Duodenal mucosa (tissue), 2 donors: ENCODE data around the gene ZBTB20.

Experiments
- H3K27ac ChIP-seq: one replicate; pipeline ENCODE4 v1.7.0; 2013; ENCODE audit warnings: low read depth, low read length
- H3K27me3 ChIP-seq, 2 donors: one replicate each; pipeline ENCODE4 v1.7.0; 2013; ENCODE audit warnings: low read length in 2 of 2, control low read depth in 1 of 2; ENCODE audit not compliant: insufficient read depth in 2 of 2, control insufficient read depth in 1 of 2
- H3K36me3 ChIP-seq, 2 donors: one replicate each; pipeline ENCODE4 v1.7.0; 2013; ENCODE audit warnings: low read length in 2 of 2, control low read depth in 1 of 2; ENCODE audit not compliant: insufficient read depth in 2 of 2, control insufficient read depth in 1 of 2
- H3K4me1 ChIP-seq, 2 donors: one replicate each; pipeline ENCODE4 v1.7.0; 2013; ENCODE audit warnings: low read length in 2 of 2, control low read depth in 1 of 2; ENCODE audit not compliant: insufficient read depth in 2 of 2, control insufficient read depth in 1 of 2
- H3K4me3 ChIP-seq, 2 donors: one replicate each; pipeline ENCODE4 v1.7.0; 2013; ENCODE audit warnings: low read length in 2 of 2, low read depth in 1 of 2
- H3K9ac ChIP-seq, 2 donors: one replicate each; pipeline ENCODE4 v1.7.0; 2013; ENCODE audit warnings: low read length in 2 of 2, low read depth in 1 of 2
- H3K9me3 ChIP-seq, 2 donors: one replicate each; pipeline ENCODE4 v1.7.0; 2013; ENCODE audit warnings: low read length in 2 of 2, control low read depth in 1 of 2; ENCODE audit not compliant: control insufficient read depth in 1 of 2

ZBTB20 gene

GRCh38 chr3:114590309-114591047 is 556.6 kb downstream of the ZBTB20 start:
- no peak overlapping the region for H3K4me3 ChIP-seq
- no peak overlapping the region for H3K27ac ChIP-seq
- H3K9me3 ChIP-seq, result no peaks in the 10 kb centered on the region
- no peaks in the 10 kb centered on the region for H3K27me3 ChIP-seq
- H3K9ac ChIP-seq, result no peak overlapping the region
- no peaks in the 10 kb centered on the region for H3K4me1 ChIP-seq
- no peaks in the 10 kb centered on the region for H3K36me3 ChIP-seq

GRCh38 chr3:114587986-114588385 is 559.1 kb downstream of the ZBTB20 start:
- H3K27me3 ChIP-seq, result no peaks in the 10 kb centered on the region
- H3K4me1 ChIP-seq, result no peaks in the 10 kb centered on the region
- H3K36me3 ChIP-seq, result no peaks in the 10 kb centered on the region
- no peaks in the 10 kb centered on the region for H3K9me3 ChIP-seq
- H3K4me3 ChIP-seq, result no peak overlapping the region
- no peak overlapping the region for H3K27ac ChIP-seq
- no peak overlapping the region for H3K9ac ChIP-seq

DNA sequence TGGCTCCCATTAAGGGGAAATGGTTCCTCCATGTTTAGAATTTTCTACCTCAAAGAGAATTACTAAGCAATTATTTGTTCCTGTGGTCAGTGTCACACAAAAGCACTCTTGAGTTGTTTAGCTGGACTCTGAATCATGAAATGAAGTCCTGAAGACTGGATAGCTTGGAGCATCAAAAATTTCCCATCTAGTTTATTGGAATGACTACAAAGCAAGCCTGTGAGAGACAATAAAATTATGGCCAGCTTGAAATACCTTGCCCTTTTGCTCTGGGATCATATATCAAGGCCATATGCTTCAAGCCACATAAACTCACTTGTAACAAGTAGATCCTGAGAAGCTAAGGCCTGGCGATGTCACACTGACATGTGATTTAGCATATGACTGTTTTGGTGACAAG is 561.0 kb downstream of the ZBTB20 start:
- Histone ChIP-seq H3K9me3 (no peaks in the 10 kb centered on the region), H3K4me3 (no peak overlapping the region), H3K9ac (no peak overlapping the region), H3K36me3 (no peaks in the 10 kb centered on the region), H3K4me1 (no peaks in the 10 kb centered on the region), H3K27me3 (no peaks in the 10 kb centered on the region), H3K27ac (no peak overlapping the region)

DNA sequence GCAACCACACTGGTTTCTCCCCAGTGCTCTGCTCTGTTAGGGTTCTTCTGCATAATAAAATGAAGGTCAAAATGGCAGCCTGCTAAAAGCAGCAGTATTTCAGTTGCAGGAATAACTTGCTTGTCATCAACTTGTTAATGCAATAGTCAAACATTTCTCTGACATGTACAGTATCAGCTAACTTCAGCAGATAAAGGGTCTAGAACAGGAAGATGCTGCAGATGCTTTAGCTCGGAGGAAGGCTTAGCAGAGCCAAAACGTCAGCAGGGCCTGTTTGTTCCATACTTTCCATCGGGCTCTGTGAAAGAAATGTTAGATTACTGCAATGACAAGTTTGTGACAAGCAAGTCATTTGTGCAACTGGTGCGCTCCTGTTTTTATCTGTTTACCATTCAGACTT is 561.4 kb downstream of the ZBTB20 start:
- no peaks in the 10 kb centered on the region for H3K9me3 ChIP-seq
- H3K27ac ChIP-seq, result no peak overlapping the region
- no peak overlapping the region for H3K4me3 ChIP-seq
- no peaks in the 10 kb centered on the region for H3K36me3 ChIP-seq
- H3K9ac ChIP-seq, result no peak overlapping the region
- H3K27me3 ChIP-seq, result no peaks in the 10 kb centered on the region
- H3K4me1 ChIP-seq, result no peaks in the 10 kb centered on the region

- Histone ChIP-seq H3K4me1 (no peaks in the 10 kb centered on the region), H3K4me3 (no peak overlapping the region), H3K9ac (no peak overlapping the region), H3K9me3 (no peaks in the 10 kb centered on the region), H3K27me3 (no peaks in the 10 kb centered on the region), H3K27ac (no peak overlapping the region), H3K36me3 (no peaks in the 10 kb centered on the region)
Observed at GRCh38 chr3:114584734-114585371, 562.2 kb downstream of the ZBTB20 start.

DNA sequence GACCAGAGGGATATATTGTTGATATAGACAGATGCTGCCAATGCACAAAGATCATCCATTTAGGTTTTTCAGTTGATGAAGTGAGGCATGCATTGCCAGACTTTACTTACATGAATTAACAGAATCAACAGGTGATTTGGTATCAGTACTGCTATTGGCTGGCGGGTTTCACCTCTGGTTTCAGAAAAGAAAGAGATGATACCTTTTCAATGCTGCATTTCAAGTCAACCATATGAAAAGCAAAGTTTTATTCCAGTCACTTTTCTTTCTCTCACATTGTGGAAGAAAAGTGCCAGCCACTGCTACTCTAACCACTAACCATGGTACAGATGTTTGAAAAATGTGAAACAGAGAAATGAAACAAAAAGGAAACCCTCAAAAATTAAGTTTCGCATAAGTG is 564.2 kb downstream of the ZBTB20 start:
- no peaks in the 10 kb centered on the region for H3K36me3 ChIP-seq
- H3K4me1 ChIP-seq, result no peaks in the 10 kb centered on the region
- H3K9ac ChIP-seq, result no peak overlapping the region
- H3K4me3 ChIP-seq, result no peak overlapping the region
- no peaks in the 10 kb centered on the region for H3K9me3 ChIP-seq
- H3K27me3 ChIP-seq, result no peaks in the 10 kb centered on the region
- no peak overlapping the region for H3K27ac ChIP-seq

GRCh38 chr3:114572364-114573062 is 574.6 kb downstream of the ZBTB20 start:
- Histone ChIP-seq H3K9ac (no peak overlapping the region), H3K27ac (no peak overlapping the region), H3K9me3 (no peaks in the 10 kb centered on the region), H3K4me1 (peaks cover 10% of the 10 kb centered on the region in 2 donors), H3K27me3 (no peaks in the 10 kb centered on the region), H3K4me3 (no peak overlapping the region), H3K36me3 (no peaks in the 10 kb centered on the region)

DNA sequence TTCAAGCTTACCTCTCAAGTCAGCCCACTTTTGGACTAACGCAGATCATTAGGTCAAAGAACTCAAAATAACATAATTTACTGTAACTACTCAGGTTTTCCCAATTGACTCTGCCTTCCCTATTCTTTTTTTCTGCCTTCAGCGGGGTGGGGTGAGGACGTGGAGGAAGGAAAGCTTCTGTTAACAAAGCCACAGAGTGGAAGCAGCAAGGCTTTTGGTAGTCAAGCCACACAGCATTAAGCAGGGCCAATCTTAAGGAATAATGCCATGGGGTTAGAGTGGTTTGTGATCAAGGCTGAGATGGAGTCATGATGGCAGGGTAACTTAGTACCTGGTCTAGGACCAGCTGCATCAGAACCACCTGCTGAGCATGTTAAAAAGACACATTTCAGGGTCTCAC is 575.7 kb downstream of the ZBTB20 start:
- no peaks in the 10 kb centered on the region for H3K27me3 ChIP-seq
- H3K9me3 ChIP-seq, result no peaks in the 10 kb centered on the region
- H3K9ac ChIP-seq, result no peak overlapping the region
- H3K36me3 ChIP-seq, result no peaks in the 10 kb centered on the region
- no peak overlapping the region for H3K4me3 ChIP-seq
- H3K4me1 ChIP-seq, result peaks cover 10 to 12% of the 10 kb centered on the region in 2 donors
- H3K27ac ChIP-seq, result no peak overlapping the region

DNA sequence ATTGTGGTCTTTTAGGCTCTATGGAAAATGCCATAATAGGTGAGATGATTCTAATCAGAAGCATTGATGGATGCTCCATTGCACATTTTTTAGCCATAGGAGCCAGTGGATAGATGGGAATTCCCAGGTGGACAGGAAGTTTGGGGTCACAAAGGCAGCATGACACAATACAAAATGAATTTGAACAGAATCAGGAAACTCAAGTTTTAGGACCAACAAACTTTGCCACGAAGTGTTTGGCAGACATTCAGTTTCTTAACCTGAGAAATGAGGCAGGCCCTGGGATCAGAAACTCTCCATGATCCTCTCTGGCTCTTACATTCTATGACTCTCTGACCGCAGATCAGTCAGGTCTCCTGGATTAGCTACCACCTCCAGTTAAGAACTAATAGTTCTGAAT is 577.9 kb downstream of the ZBTB20 start:
- Histone ChIP-seq H3K4me1 (peaks cover 10 to 12% of the 10 kb centered on the region in 2 donors), H3K9ac (no peak overlapping the region)

DNA sequence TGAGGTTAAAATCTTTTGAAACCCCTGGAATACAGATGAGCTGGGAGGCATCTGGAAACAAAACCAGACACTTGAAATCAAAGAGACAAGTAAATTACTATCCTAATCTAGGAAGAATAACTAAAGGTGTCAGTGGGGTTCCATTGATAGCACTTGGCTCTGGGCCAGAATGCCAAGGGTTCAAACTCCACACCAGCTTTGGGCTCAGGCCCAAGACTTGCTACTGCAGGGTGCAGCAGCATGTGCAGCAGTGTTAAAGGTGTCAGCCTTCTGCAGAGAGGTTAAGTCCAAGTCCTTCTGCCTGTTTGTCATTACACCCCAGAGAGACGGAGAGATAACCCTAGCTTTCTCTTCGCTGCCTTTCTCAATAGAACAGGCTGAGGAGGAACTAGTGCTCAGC is 579.3 kb downstream of the ZBTB20 start:
- H3K4me3 ChIP-seq, result no peak overlapping the region
- no peaks in the 10 kb centered on the region for H3K27me3 ChIP-seq
- H3K36me3 ChIP-seq, result no peaks in the 10 kb centered on the region
- no peak overlapping the region for H3K27ac ChIP-seq
- H3K4me1 ChIP-seq, result peaks cover 10 to 12% of the 10 kb centered on the region in 2 donors
- H3K9me3 ChIP-seq, result no peaks in the 10 kb centered on the region
- H3K9ac ChIP-seq, result no peak overlapping the region

More for the DNA sequence above, 577.9 kb downstream of the ZBTB20 start:
- no peak overlapping the region for H3K4me3 ChIP-seq
- no peak overlapping the region for H3K27ac ChIP-seq
- no peaks in the 10 kb centered on the region for H3K9me3 ChIP-seq
- H3K36me3 ChIP-seq, result no peaks in the 10 kb centered on the region
- H3K27me3 ChIP-seq, result no peaks in the 10 kb centered on the region
